Bronchial epithelial cell (primary cell): ENCODE results near the gene SLC35G2. TPM values are rescaled to one million over a fixed set of nuclear protein-coding genes. Genes with fewer than 3 reads are reported as not detected.
"Not testable (repeated sequence)": the region's sequence is repeated elsewhere in the genome, so short reads cannot be mapped to it uniquely, and the experiment has no call there.

Experiments used
- DNase-seq: peaks from one replicate; pipeline ENCODE4 v3.0.0-alpha.2; 2010; ENCODE audit warnings: low read depth
- FAIRE-seq: peaks from 2 replicates; lab custom pipeline; 2011; peaks lifted over from hg19 to GRCh38; lab: Jason Lieb, UNC
- H3K27me3 ChIP-seq: 2 replicates; pipeline ENCODE4 v1.5.1; 2011; ENCODE audit warnings: low read length; ENCODE audit not compliant: control insufficient read depth, insufficient read depth
- H3K36me3 ChIP-seq: 2 replicates; pipeline ENCODE4 v1.5.1; 2011; ENCODE audit warnings: low read length; ENCODE audit not compliant: control insufficient read depth, insufficient read depth
- H3K4me3 ChIP-seq: 2 replicates; pipeline ENCODE4 v1.5.1; 2011; ENCODE audit warnings: mild to moderate bottlenecking, low read depth, low read length, control low read depth
- CTCF ChIP-seq: IDR thresholded peaks from 2 replicates; pipeline ENCODE4 v1.5.1; 2011; ENCODE audit warnings: mild to moderate bottlenecking, moderate library complexity, low read length, control low read depth, inconsistent platforms; ENCODE audit not compliant: insufficient read depth, severe bottlenecking
- total RNA-seq: library from RNA; depleted of rRNA; stranded (reverse); fragments of >200 nt; gene quantifications from 2 replicates; pipeline ENCODE4 v1.2.1, GENCODE V29; 2014

SLC35G2 gene
- total RNA-seq, 1 donor from 2014 or later: 2.1 TPM

- TF ChIP-seq CTCF: no peak
Measured at GRCh38 chr3:136883967-136884720, 65.2 kb downstream of the SLC35G2 start.

GRCh38 chr3:136885357-136886213 lies 66.7 kb downstream of the SLC35G2 start:
- no peak for TF ChIP-seq CTCF
- DNase-seq (no peak), FAIRE-seq (no peak)
- H3K4me3 ChIP-seq: no peak overlapping the region
- H3K36me3 ChIP-seq: no peaks in the 10 kb centered on the region
- no peaks in the 10 kb centered on the region for H3K27me3 ChIP-seq

More at GRCh38 chr3:136883967-136884720, 65.2 kb downstream of the SLC35G2 start:
- no peaks in the 10 kb centered on the region for H3K36me3 ChIP-seq
- no peak for DNase-seq
- H3K4me3 ChIP-seq: no peak overlapping the region
- no peaks in the 10 kb centered on the region for H3K27me3 ChIP-seq
- FAIRE-seq: no peak

- FAIRE-seq (no peak), DNase-seq (no peak)
- Histone ChIP-seq H3K36me3 (no peaks in the 10 kb centered on the region), H3K27me3 (no peaks in the 10 kb centered on the region), H3K4me3 (no peak overlapping the region)
- TF ChIP-seq CTCF: no peak
Measured at GRCh38 chr3:136889947-136890346, 71.0 kb downstream of the SLC35G2 start.

GRCh38 chr3:136891934-136892855 lies 73.3 kb downstream of the SLC35G2 start:
- Histone ChIP-seq H3K27me3 (no peaks in the 10 kb centered on the region), H3K4me3 (no peak overlapping the region), H3K36me3 (no peaks in the 10 kb centered on the region)
- TF ChIP-seq CTCF: no peak
- no peak for FAIRE-seq
- peak; percentile 43 for DNase-seq

- no peaks in the 10 kb centered on the region for H3K36me3 ChIP-seq
- FAIRE-seq (no peak), DNase-seq (peak; percentile 97)
- no peak overlapping the region for H3K4me3 ChIP-seq
- TF ChIP-seq CTCF: no peak
- no peaks in the 10 kb centered on the region for H3K27me3 ChIP-seq
Measured at GRCh38 chr3:136893848-136894443, 75.0 kb downstream of the SLC35G2 start.

- not testable (repeated sequence) for H3K4me3 ChIP-seq, FAIRE-seq, DNase-seq, H3K36me3 ChIP-seq, H3K27me3 ChIP-seq
Measured at GRCh38 chr3:136897171-136897570, 78.2 kb downstream of the SLC35G2 start.
